Activated naive CD8-positive, alpha-beta T cell (primary cell): Measurements from ENCODE around the gene PLCL1.

ENCODE experiments used
- H3K27ac Mint-ChIP-seq: one replicate; pipeline ENCODE4 v1.8.0; 2021; ENCODE audit warnings: mixed read lengths
- H3K27me3 Mint-ChIP-seq: one replicate; pipeline ENCODE4 v1.8.0; 2021; ENCODE audit warnings: mixed read lengths
- H3K36me3 Mint-ChIP-seq: one replicate; pipeline ENCODE4 v1.8.0; 2021; ENCODE audit warnings: mixed read lengths
- H3K4me1 Mint-ChIP-seq: one replicate; pipeline ENCODE4 v1.8.0; 2021; ENCODE audit warnings: low read depth, mixed read lengths
- H3K4me3 Mint-ChIP-seq: one replicate; pipeline ENCODE4 v1.8.0; 2021; ENCODE audit warnings: mild to moderate bottlenecking, mixed read lengths
- H3K9me3 Mint-ChIP-seq: one replicate; pipeline ENCODE4 v1.8.0; 2021; ENCODE audit warnings: low read depth, mixed read lengths

Gene PLCL1

GRCh38 chr2:197950006-197950405 lies 145.6 kb downstream of the PLCL1 start:
- Mint-ChIP-seq H3K4me3 (no peak overlapping the region), H3K9me3 (peaks cover 4% of the 10 kb centered on the region), H3K27ac (no peak overlapping the region), H3K36me3 (peaks cover 10% of the 10 kb centered on the region), H3K27me3 (no peaks in the 10 kb centered on the region), H3K4me1 (peaks cover 36% of the 10 kb centered on the region)

GRCh38 chr2:197950724-197951123 lies 146.3 kb downstream of the PLCL1 start:
- Mint-ChIP-seq H3K27me3 (no peaks in the 10 kb centered on the region), H3K4me1 (peaks cover 38% of the 10 kb centered on the region), H3K4me3 (no peak overlapping the region), H3K36me3 (peaks cover 10% of the 10 kb centered on the region), H3K9me3 (peaks cover 4% of the 10 kb centered on the region), H3K27ac (no peak overlapping the region)

DNA sequence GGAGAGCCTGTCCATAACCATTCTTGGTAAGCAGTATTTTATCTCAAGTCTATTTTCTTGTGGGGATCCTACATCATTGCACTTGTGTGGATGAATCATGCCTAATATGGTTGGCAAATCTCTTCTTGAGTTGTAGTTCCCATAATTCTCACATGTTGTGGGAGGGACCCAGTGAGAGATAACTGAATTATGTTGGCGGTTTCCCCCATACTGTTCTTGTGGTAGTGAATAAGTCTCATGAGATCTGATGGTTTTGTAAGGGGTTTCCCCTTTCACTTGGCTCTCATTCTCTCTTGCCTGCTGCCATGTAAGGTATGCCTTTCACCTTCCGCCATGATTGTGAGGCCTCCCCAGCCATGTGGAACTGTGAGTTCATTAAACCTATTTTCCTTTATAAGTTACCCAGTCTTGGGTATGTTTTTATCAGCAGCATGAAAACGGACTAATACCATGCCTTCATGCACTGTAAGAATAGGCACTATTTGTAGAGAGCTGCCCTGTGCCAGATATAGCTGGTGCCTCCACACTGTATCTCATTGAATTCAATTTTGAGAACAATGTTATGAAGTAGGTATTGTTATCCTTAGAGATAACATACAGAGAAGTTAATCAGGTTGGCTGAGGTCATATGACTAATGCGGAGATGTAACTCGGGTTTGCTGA lies 148.3 kb downstream of the PLCL1 start:
- Mint-ChIP-seq H3K9me3 (peaks cover 11% of the 10 kb centered on the region), H3K36me3 (peaks cover 15% of the 10 kb centered on the region), H3K4me1 (peaks cover 41% of the 10 kb centered on the region), H3K27me3 (no peaks in the 10 kb centered on the region), H3K27ac (no peak overlapping the region), H3K4me3 (no peak overlapping the region)

- H3K4me1 Mint-ChIP-seq = peaks cover 38% of the 10 kb centered on the region
- no peaks in the 10 kb centered on the region for H3K27me3 Mint-ChIP-seq
- H3K36me3 Mint-ChIP-seq = peaks cover 23% of the 10 kb centered on the region
- peaks cover 11% of the 10 kb centered on the region for H3K9me3 Mint-ChIP-seq
- no peak overlapping the region for H3K27ac Mint-ChIP-seq
- H3K4me3 Mint-ChIP-seq = peak overlapping the region; percentile 42
Measured at GRCh38 chr2:197954328-197954727, 149.9 kb downstream of the PLCL1 start.

DNA sequence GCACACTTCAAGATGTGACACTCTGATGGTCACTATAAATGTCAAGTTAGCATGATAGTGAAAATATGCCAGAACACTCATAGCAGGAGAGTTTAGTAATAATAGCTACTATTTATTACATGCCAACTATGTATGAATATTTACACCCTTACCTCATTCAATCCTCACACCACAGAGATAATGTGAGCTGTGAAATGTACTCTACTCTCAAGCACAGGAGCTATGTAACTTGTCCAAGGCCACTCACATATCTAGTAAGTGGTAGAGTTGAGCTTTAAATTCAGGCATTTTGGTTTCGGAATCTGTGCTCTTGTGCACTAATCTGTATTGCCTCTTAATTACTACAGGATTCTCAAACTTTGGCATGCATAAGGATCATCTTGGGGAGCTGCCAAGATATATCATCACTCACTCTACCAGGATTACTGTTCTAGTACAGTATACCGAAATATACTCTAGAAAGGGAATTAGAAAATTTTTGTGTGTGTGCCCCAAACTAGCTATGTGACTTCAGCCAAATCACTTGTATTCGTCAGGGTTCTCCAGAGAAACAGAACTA lies 154.3 kb downstream of the PLCL1 start:
- H3K4me1 Mint-ChIP-seq = peaks cover 22% of the 10 kb centered on the region
- peaks cover 22% of the 10 kb centered on the region for H3K9me3 Mint-ChIP-seq
- H3K4me3 Mint-ChIP-seq = no peak overlapping the region
- no peaks in the 10 kb centered on the region for H3K27me3 Mint-ChIP-seq
- no peak overlapping the region for H3K27ac Mint-ChIP-seq
- peaks cover 32% of the 10 kb centered on the region for H3K36me3 Mint-ChIP-seq

- Mint-ChIP-seq H3K27me3 (no peaks in the 10 kb centered on the region), H3K36me3 (peaks cover 40% of the 10 kb centered on the region), H3K4me1 (peaks cover 15% of the 10 kb centered on the region), H3K27ac (no peak overlapping the region), H3K9me3 (peaks cover 25% of the 10 kb centered on the region), H3K4me3 (no peak overlapping the region)
Measured at GRCh38 chr2:197959383-197959782, 155.0 kb downstream of the PLCL1 start.

GRCh38 chr2:197960786-197961185 lies 156.4 kb downstream of the PLCL1 start:
- Mint-ChIP-seq H3K4me1 (peaks cover 5% of the 10 kb centered on the region), H3K4me3 (no peak overlapping the region), H3K9me3 (peaks cover 39% of the 10 kb centered on the region), H3K27me3 (no peaks in the 10 kb centered on the region), H3K36me3 (peaks cover 47% of the 10 kb centered on the region), H3K27ac (no peak overlapping the region)

- Mint-ChIP-seq H3K27ac (no peak overlapping the region), H3K36me3 (peaks cover 42% of the 10 kb centered on the region), H3K4me3 (no peak overlapping the region), H3K4me1 (peaks cover 8% of the 10 kb centered on the region), H3K27me3 (no peaks in the 10 kb centered on the region), H3K9me3 (peaks cover 33% of the 10 kb centered on the region)
Measured at GRCh38 chr2:197964720-197965119, 160.3 kb downstream of the PLCL1 start.

DNA sequence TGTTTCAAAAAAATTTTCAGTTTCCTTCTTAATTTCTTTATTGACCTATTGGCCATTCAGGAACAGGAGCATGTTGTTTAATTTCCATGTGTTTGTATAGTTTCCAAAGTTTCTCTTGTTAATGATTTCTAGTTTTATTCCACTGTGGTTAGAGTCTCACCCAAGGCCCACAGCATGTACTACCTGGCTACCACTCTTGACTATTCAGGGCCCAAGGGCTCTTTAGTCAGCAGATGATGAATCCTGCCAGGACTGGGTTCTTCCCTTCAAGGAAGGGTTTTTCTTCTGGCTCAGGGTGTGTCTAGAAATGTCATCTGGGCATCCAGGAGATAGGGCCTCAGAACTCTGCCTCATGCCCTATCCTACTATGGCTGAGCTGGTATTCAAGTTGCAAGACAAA lies 161.4 kb downstream of the PLCL1 start:
- peaks cover 36% of the 10 kb centered on the region for H3K36me3 Mint-ChIP-seq
- no peak overlapping the region for H3K4me3 Mint-ChIP-seq
- H3K9me3 Mint-ChIP-seq = peaks cover 33% of the 10 kb centered on the region
- no peaks in the 10 kb centered on the region for H3K27me3 Mint-ChIP-seq
- H3K27ac Mint-ChIP-seq = no peak overlapping the region
- peaks cover 8% of the 10 kb centered on the region for H3K4me1 Mint-ChIP-seq

- Mint-ChIP-seq H3K4me3 (no peak overlapping the region), H3K4me1 (peaks cover 13% of the 10 kb centered on the region), H3K27ac (peak overlapping the region; percentile 64)
Measured at GRCh38 chr2:197969391-197969893, 165.0 kb downstream of the PLCL1 start.

DNA sequence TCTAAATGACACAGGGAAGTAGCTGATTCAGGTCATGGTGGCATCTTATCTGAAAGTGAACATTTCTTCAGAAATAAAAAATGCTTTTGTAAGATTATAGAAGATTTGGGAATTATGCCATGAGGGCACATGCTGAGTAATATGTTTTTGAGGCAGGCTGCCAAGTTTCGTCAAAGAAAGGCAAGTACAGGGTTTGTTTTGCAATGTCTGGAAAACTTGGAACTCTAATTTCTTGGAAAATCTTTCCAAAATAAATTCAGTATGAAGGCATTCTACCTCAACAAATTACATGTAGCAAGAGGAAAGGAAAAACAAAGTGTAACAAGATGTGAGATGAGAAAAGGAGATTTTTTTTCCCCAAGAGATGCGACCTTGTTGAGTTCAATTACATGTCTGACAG lies 167.7 kb downstream of the PLCL1 start:
- peaks cover 13% of the 10 kb centered on the region for H3K36me3 Mint-ChIP-seq
- no peak overlapping the region for H3K27ac Mint-ChIP-seq
- H3K27me3 Mint-ChIP-seq = no peaks in the 10 kb centered on the region
- H3K9me3 Mint-ChIP-seq = no peaks in the 10 kb centered on the region
- H3K4me1 Mint-ChIP-seq = peaks cover 13% of the 10 kb centered on the region
- H3K4me3 Mint-ChIP-seq = no peak overlapping the region

More at GRCh38 chr2:197969391-197969893, 165.0 kb downstream of the PLCL1 start:
- Mint-ChIP-seq H3K9me3 (peaks cover 14% of the 10 kb centered on the region), H3K27me3 (no peaks in the 10 kb centered on the region), H3K36me3 (peaks cover 19% of the 10 kb centered on the region)

DNA sequence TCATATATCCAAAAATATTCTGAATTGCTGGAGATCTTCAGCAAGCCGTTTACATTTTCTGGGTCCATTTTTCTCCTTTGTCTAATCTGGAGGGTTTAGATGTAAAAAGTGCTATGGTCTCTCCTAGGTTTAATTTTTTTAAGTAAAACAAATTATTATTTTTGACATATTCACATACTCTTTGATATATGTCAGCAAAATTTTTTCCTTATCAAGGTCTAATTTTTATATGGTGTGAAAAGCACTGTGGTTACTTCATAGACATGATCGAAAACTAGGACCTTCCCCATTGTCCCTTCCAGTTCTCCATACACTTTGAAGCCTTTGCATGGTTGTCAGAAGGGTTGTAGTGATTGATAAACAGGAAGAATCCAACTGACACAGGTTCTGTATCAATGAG lies 168.2 kb downstream of the PLCL1 start:
- H3K4me1 Mint-ChIP-seq = peaks cover 13% of the 10 kb centered on the region
- H3K36me3 Mint-ChIP-seq = peaks cover 16% of the 10 kb centered on the region
- no peaks in the 10 kb centered on the region for H3K27me3 Mint-ChIP-seq
- no peak overlapping the region for H3K27ac Mint-ChIP-seq
- no peaks in the 10 kb centered on the region for H3K9me3 Mint-ChIP-seq
- no peak overlapping the region for H3K4me3 Mint-ChIP-seq

DNA sequence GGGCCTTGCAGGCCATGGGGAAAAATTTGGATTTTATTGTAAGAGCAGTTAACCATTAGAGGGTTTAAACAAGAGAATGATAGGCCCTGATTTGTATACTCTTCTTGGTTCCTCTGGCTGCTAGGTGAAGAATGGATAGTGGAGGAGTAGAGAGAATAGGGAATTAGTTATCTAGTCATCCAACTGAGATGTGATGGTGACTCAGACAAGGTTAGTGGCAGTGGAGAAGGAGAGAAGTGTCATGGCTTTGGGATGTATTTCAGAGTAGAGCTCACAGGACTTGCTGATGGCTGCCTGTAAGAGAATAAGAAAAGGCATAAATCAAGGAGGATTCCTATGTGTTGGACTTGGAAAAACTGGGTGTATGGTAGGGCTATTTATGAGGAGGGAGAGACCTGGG lies 169.4 kb downstream of the PLCL1 start:
- Mint-ChIP-seq H3K9me3 (no peaks in the 10 kb centered on the region), H3K4me3 (no peak overlapping the region), H3K27ac (no peak overlapping the region), H3K27me3 (no peaks in the 10 kb centered on the region), H3K36me3 (peaks cover 16% of the 10 kb centered on the region), H3K4me1 (peaks cover 13% of the 10 kb centered on the region)

DNA sequence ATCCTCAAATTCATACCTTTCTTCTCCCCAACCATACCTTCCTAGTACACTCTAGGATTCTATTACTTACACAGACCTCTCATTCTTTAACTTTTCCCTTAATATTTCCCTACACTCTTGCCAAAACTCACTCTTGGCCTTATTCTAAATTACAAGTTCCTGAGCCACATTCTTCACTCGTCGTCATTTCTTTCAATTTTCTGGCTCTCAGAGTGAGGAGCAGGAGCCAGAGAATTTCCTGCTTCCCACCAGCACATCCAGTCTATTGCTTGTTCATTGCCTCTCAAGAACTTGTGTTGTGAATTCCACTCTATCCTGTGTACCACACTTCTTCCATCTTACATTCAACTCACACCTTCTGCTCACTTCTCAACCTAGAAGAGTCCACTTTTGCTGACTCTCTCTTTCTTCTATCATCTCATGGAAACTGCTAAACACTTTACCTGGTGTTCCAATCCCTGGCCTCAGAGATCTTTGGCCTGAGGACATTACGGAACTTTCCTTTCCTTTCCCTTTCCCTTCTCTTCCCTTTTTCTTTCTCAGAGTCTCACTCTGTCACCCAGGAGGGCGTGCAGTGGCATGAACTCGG lies 171.6 kb downstream of the PLCL1 start:
- Mint-ChIP-seq H3K27ac (no peak overlapping the region), H3K9me3 (no peaks in the 10 kb centered on the region), H3K4me3 (no peak overlapping the region), H3K36me3 (peaks cover 14% of the 10 kb centered on the region), H3K27me3 (no peaks in the 10 kb centered on the region), H3K4me1 (peaks cover 5% of the 10 kb centered on the region)

DNA sequence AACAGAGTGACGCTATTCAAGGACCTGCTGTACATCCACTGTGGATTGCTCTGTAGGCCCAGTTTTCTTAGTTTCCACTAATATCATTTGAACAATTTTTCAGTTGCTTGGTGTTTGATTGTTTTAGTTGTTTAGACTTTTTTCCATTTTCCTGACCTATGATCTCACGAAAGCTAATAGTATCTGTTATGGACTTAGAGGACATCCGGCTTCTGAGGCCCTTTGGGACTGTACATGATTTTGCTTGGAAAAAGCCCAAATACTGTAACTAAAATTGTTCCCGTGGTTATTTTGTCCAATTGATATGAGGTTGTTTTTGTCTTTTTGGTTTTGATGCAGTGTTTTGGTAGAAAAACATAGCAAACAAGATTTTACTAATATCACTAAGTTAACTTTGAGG lies 174.6 kb downstream of the PLCL1 start:
- Mint-ChIP-seq H3K9me3 (no peaks in the 10 kb centered on the region), H3K36me3 (peaks cover 18% of the 10 kb centered on the region)

More for the DNA sequence above, 174.6 kb downstream of the PLCL1 start:
- no peaks in the 10 kb centered on the region for H3K4me1 Mint-ChIP-seq
- no peaks in the 10 kb centered on the region for H3K27me3 Mint-ChIP-seq
- no peak overlapping the region for H3K27ac Mint-ChIP-seq
- H3K4me3 Mint-ChIP-seq = no peak overlapping the region
